IMR-90 (cell line): ENCODE data around the gene NFATC1. TPM values are rescaled to one million over a fixed set of nuclear protein-coding genes. Genes with fewer than 3 reads are reported as not detected.

Experiments used
- ATAC-seq: fragments of 200-7000 bp; cut with Tn5 transposase; 2 replicates; pipeline ENCODE4 v1.9.1; 2020; ENCODE audit warnings: low read depth, mild to moderate bottlenecking, moderate library complexity
- BruUV-seq: library from RNA; stranded (reverse); fragments of 400-500 nt; replicated peaks from 2 replicates; lab custom pipeline; 2021; lab: Mats Ljungman, UMichigan
- CTCF ChIA-PET: fragments of 300-600 bp; formaldehyde crosslinking; extraction: SDS; loops from one replicate; lab custom pipeline; 2021; ENCODE audit warnings: antibody characterized with exemption; lab: Yijun Ruan, JAX
- POLR2A ChIA-PET: fragments of 300-600 bp; sonication (Branson Sonifier 250); formaldehyde crosslinking; loops from one replicate; lab custom pipeline; 2022; ENCODE audit warnings: antibody characterized with exemption; ENCODE audit not compliant: unreplicated experiment; lab: Charles Lee
- DNase-seq: peaks from one replicate; pipeline ENCODE4 v3.0.0; 2013
- H2AFZ ChIP-seq: replicated peaks from 2 replicates; pipeline ENCODE3; 2013; ENCODE audit warnings: low read length, mild to moderate bottlenecking; ENCODE audit not compliant: poor library complexity
- H2AK5ac ChIP-seq: 2 replicates; pipeline ENCODE4 v1.6.1; 2013; ENCODE audit warnings: low read depth, low read length, inconsistent platforms
- H2AK9ac ChIP-seq: replicated peaks from 2 replicates; pipeline ENCODE3; 2013; ENCODE audit warnings: mild to moderate bottlenecking, low read depth, low read length, moderate library complexity; ENCODE audit not compliant: poor library complexity
- H2BK120ac ChIP-seq: 2 replicates; pipeline ENCODE4 v1.6.1; 2013; ENCODE audit warnings: low read depth, low read length, inconsistent platforms
- H2BK15ac ChIP-seq: 3 replicates; pipeline ENCODE4 v1.6.1; 2013; ENCODE audit warnings: low read depth, low read length, inconsistent platforms
- H2BK20ac ChIP-seq: 2 replicates; pipeline ENCODE4 v1.6.1; 2013; ENCODE audit warnings: low read depth, mild to moderate bottlenecking, inconsistent platforms, low read length, moderate library complexity
- H2BK5ac ChIP-seq: 2 replicates; pipeline ENCODE4 v1.6.1; 2013; ENCODE audit warnings: mild to moderate bottlenecking, low read depth, low read length, inconsistent platforms; ENCODE audit not compliant: poor library complexity, severe bottlenecking
- H3K14ac ChIP-seq: replicated peaks from 2 replicates; pipeline ENCODE4 v1.6.1; 2013; ENCODE audit warnings: low read depth, low read length, inconsistent platforms
- H3K18ac ChIP-seq: 2 replicates; pipeline ENCODE4 v1.6.1; 2013; ENCODE audit warnings: low read depth, low read length, control low read depth
- H3K23ac ChIP-seq: 2 replicates; pipeline ENCODE4 v1.6.1; 2013; ENCODE audit warnings: low read depth, low read length, inconsistent platforms
- H3K27ac ChIP-seq: 2 replicates; pipeline ENCODE4 v1.5.1; 2013; ENCODE audit warnings: mild to moderate bottlenecking, control low read depth, low read length; ENCODE audit not compliant: insufficient read depth
- H3K27me3 ChIP-seq: 2 replicates; pipeline ENCODE4 v1.6.1; 2013; ENCODE audit warnings: low read length; ENCODE audit not compliant: control insufficient read depth, insufficient read depth
- H3K36me3 ChIP-seq: 2 replicates; pipeline ENCODE4 v1.6.1; 2013; ENCODE audit warnings: low read length, mixed read lengths; ENCODE audit not compliant: control insufficient read depth, insufficient read depth
- H3K4ac ChIP-seq: 2 replicates; pipeline ENCODE4 v1.6.1; 2013; ENCODE audit warnings: low read depth, low read length, inconsistent platforms
- H3K4me1 ChIP-seq: 2 replicates; pipeline ENCODE4 v1.6.1; 2013; ENCODE audit warnings: low read length, mixed read lengths; ENCODE audit not compliant: control insufficient read depth, insufficient read depth
- H3K4me2 ChIP-seq: 2 replicates; pipeline ENCODE4 v1.6.1; 2013; ENCODE audit warnings: low read depth, mild to moderate bottlenecking, control low read depth, low read length, moderate library complexity
- H3K4me3 ChIP-seq: 2 replicates; pipeline ENCODE4 v1.5.1; 2013; ENCODE audit warnings: low read depth, mild to moderate bottlenecking, control low read depth, low read length, moderate library complexity; ENCODE audit not compliant: insufficient read depth
- H3K56ac ChIP-seq: 2 replicates; pipeline ENCODE4 v1.6.1; 2013; ENCODE audit warnings: low read length, inconsistent platforms; ENCODE audit not compliant: insufficient read depth; ENCODE audit errors: extremely low read depth
- H3K79me1 ChIP-seq, 2 experiments: 2 replicates each; pipeline ENCODE4 v1.6.1; 2013; ENCODE audit warnings: low read length in 2 of 2, inconsistent platforms in 1 of 2, low read depth in 1 of 2
- H3K9ac ChIP-seq: 2 replicates; pipeline ENCODE4 v1.6.1; 2013; ENCODE audit warnings: low read depth, low read length, control low read depth
- H3K9me1 ChIP-seq: 2 replicates; pipeline ENCODE4 v1.6.1; 2013; ENCODE audit warnings: low read length, inconsistent platforms; ENCODE audit not compliant: insufficient read depth
- H3K9me3 ChIP-seq: 2 replicates; pipeline ENCODE4 v1.6.1; 2013; ENCODE audit warnings: low read length; ENCODE audit not compliant: control insufficient read depth, insufficient read depth
- H4K20me1 ChIP-seq: 2 replicates; pipeline ENCODE4 v1.6.1; 2013; ENCODE audit warnings: low read length, inconsistent platforms; ENCODE audit not compliant: insufficient read depth
- H4K5ac ChIP-seq: 2 replicates; pipeline ENCODE4 v1.6.1; 2013; ENCODE audit warnings: mild to moderate bottlenecking, low read depth, low read length, control low read depth
- H4K8ac ChIP-seq, 2 experiments: 2 replicates each; pipeline ENCODE4 v1.6.1; 2013; ENCODE audit warnings: low read depth in 2 of 2, low read length in 2 of 2, control low read depth in 1 of 2, inconsistent platforms in 1 of 2
- H4K91ac ChIP-seq: 2 replicates; pipeline ENCODE4 v1.6.1; 2013; ENCODE audit warnings: low read depth, low read length, inconsistent platforms; ENCODE audit not compliant: insufficient read depth
- BHLHE40 ChIP-seq: fragments of 150-350 bp; IDR thresholded peaks from 2 replicates; pipeline ENCODE4 v1.6.1; 2016; ENCODE audit warnings: mild to moderate bottlenecking, low read depth, low read length
- CEBPB ChIP-seq: IDR thresholded peaks from 2 replicates; pipeline ENCODE4 v1.6.1; 2012; ENCODE audit warnings: low read depth, low read length, improper control_type of control experiment
- CHD1 ChIP-seq: IDR thresholded peaks from 2 replicates; pipeline ENCODE4 v1.6.1; 2012; ENCODE audit warnings: low read depth, low read length, improper control_type of control experiment
- CTCF ChIP-seq: conservative IDR thresholded peaks from 2 replicates; pipeline ENCODE4 v1.5.1; 2012; ENCODE audit warnings: mild to moderate bottlenecking, low read depth, low read length, improper control_type of control experiment
- ELK1 ChIP-seq: fragments of 150-350 bp; IDR thresholded peaks from 2 replicates; pipeline ENCODE4 v1.6.1; 2016; ENCODE audit warnings: low read depth, mild to moderate bottlenecking, low read length, moderate library complexity, borderline replicate concordance
- FOS ChIP-seq: fragments of 150-350 bp; IDR thresholded peaks from 2 replicates; pipeline ENCODE4 v1.6.1; 2016; ENCODE audit warnings: low read depth, low read length
- MAFK ChIP-seq: IDR thresholded peaks from 2 replicates; pipeline ENCODE4 v1.6.1; 2012; ENCODE audit warnings: low read depth, low read length, improper control_type of control experiment
- MAZ ChIP-seq: IDR thresholded peaks from 2 replicates; pipeline ENCODE4 v1.6.1; 2012; ENCODE audit warnings: low read depth, mild to moderate bottlenecking, low read length, improper control_type of control experiment, moderate library complexity, borderline replicate concordance
- NFE2L2 ChIP-seq: fragments of 150-350 bp; IDR thresholded peaks from 2 replicates; pipeline ENCODE4 v1.6.1; 2016; ENCODE audit warnings: low read depth, mild to moderate bottlenecking, low read length
- POLR2A ChIP-seq: IDR thresholded peaks from 2 replicates; pipeline ENCODE4 v1.6.1; 2012; ENCODE audit warnings: mild to moderate bottlenecking, low read depth, low read length
- RAD21 ChIP-seq: IDR thresholded peaks from 2 replicates; pipeline ENCODE4 v1.6.1; 2012; ENCODE audit warnings: low read length, improper control_type of control experiment
- RCOR1 ChIP-seq: IDR thresholded peaks from 2 replicates; pipeline ENCODE4 v1.6.1; 2012; ENCODE audit warnings: mild to moderate bottlenecking, low read length, improper control_type of control experiment; ENCODE audit not compliant: insufficient replicate concordance
- RFX5 ChIP-seq: IDR thresholded peaks from 2 replicates; pipeline ENCODE4 v1.8.0; 2012; ENCODE audit warnings: low read depth, mild to moderate bottlenecking, low read length, moderate library complexity
- SMC3 ChIP-seq: fragments of 150-350 bp; IDR thresholded peaks from 2 replicates; pipeline ENCODE4 v1.6.1; 2016; ENCODE audit warnings: low read depth, mild to moderate bottlenecking, antibody characterized with exemption, low read length, moderate library complexity
- USF2 ChIP-seq: fragments of 150-350 bp; IDR thresholded peaks from 2 replicates; pipeline ENCODE4 v1.6.1; 2017; ENCODE audit warnings: mild to moderate bottlenecking, antibody characterized with exemption, low read length, low read depth
- WGBS, 2 experiments: methylation state at CpG; one replicate each; pipeline versions ENCODE4 v1.1.5 to v1.1.7; 2013; ENCODE audit warnings: missing lambda C conversion rate in 2 of 2; ENCODE audit not compliant: insufficient read length in 1 of 2; ENCODE audit errors: extremely low coverage in 2 of 2; 5-methylcytosine and 5-hydroxymethylcytosine counted together
- dilution Hi-C: fragments of 300-500 bp; cut with HindIII; formaldehyde crosslinking; loops from one replicate; pipeline ENCODE4 v1.14.3; 2018; ENCODE audit warnings: low sequenced_read_pairs; ENCODE audit not compliant: unreplicated experiment
- in situ Hi-C: fragments of 300-500 bp; cut with MboI; formaldehyde crosslinking; loops from 3 replicates; pipeline ENCODE4 v1.14.3; 2019; ENCODE audit warnings: low sequenced_read_pairs, inconsistent platforms, mixed read lengths
- intact Hi-C: fragments of 100-400 bp; cut with micrococcal nuclease; formaldehyde crosslinking; loops from 2 replicates; pipeline ENCODE4 v1.10.0; 2022
- polyA plus RNA-seq, 3 experiments: library from polyadenylated mRNA; depleted of rRNA; stranded (reverse); fragments of >200 nt; gene quantifications; 2 replicates each; pipeline ENCODE4 v1.2.3, GENCODE V29; 2012; ENCODE audit warnings: low replicate concordance in 1 of 3
- total RNA-seq: library from RNA; depleted of rRNA; stranded (reverse); fragments of >200 nt; gene quantifications from 2 replicates; pipeline ENCODE4 v1.2.3, GENCODE V29; 2012

Gene NFATC1
- total and polyA plus RNA-seq, 2 of the 4 experiments (the other 2 are of a cell fraction) = 0.36 to 1.8 TPM

- H3K14ac ChIP-seq = no peak overlapping the region
- H3K4me3 ChIP-seq = no peak overlapping the region
- H3K18ac ChIP-seq = no peak overlapping the region
- no peak overlapping the region for H2AK5ac ChIP-seq
- no peak overlapping the region for H2AK9ac ChIP-seq
- no peak overlapping the region for H3K23ac ChIP-seq
- dilution Hi-C loops = no loop called here
- H2AFZ ChIP-seq = no peak overlapping the region
- H3K9ac ChIP-seq = no peak overlapping the region
- H2BK15ac ChIP-seq = no peak overlapping the region
- no peaks in the 10 kb centered on the region for H4K20me1 ChIP-seq
- H3K27ac ChIP-seq = no peak overlapping the region
- H3K27me3 ChIP-seq = peaks cover 18% of the 10 kb centered on the region
- H3K79me1 ChIP-seq = no peaks in the 10 kb centered on the region
- H3K56ac ChIP-seq = no peak overlapping the region
- H4K5ac ChIP-seq = no peak overlapping the region
- H3K9me1 ChIP-seq = no peaks in the 10 kb centered on the region
- H4K91ac ChIP-seq = no peak overlapping the region
- no peak overlapping the region for H2BK120ac ChIP-seq
- no peaks in the 10 kb centered on the region for H3K36me3 ChIP-seq
- H2BK5ac ChIP-seq = no peak overlapping the region
- intact Hi-C loops = no loop called here
- no peak for TF ChIP-seq RFX5
- TF ChIP-seq NFE2L2 = no peak
- TF ChIP-seq MAFK = no peak
- TF ChIP-seq ELK1 = no peak
- TF ChIP-seq RCOR1 = no peak
- no peak for TF ChIP-seq CEBPB
- no peak for TF ChIP-seq USF2
- TF ChIP-seq CHD1 = no peak
- TF ChIP-seq RAD21 = no peak
- no peak for TF ChIP-seq BHLHE40
- TF ChIP-seq SMC3 = no peak
- TF ChIP-seq FOS = no peak
- TF ChIP-seq MAZ = no peak
- no peak for TF ChIP-seq CTCF
- no peak for TF ChIP-seq POLR2A
- no peak overlapping the region for H3K4ac ChIP-seq
- ChIA-PET POLR2A (no interaction called here), CTCF (no interaction called here)
- no peaks in the 10 kb centered on the region for H3K9me3 ChIP-seq
- in situ Hi-C loops = no loop called here
- no peaks in the 10 kb centered on the region for H3K4me1 ChIP-seq
- no peak for ATAC-seq
- no peak overlapping the region for H2BK20ac ChIP-seq
- WGBS, 2 experiments = 68% methylated on average over 7 of the region's 36 CpGs; no CpG with 5 or more reads in 1 of the 2 experiments
- H4K8ac ChIP-seq = no peak overlapping the region
- BruUV-seq = no TSS peak
- DNase-seq = no peak
- no peak overlapping the region for H3K4me2 ChIP-seq
Observed at GRCh38 chr18:79547413-79548076, 151.8 kb downstream of the NFATC1 start.
